Tibial artery (tissue), 4 donors: ENCODE results near the gene ARHGAP15.
A peak's percentile ranks its signal among the peaks of the same experiment; 100 is the strongest.

Source experiments
- DNase-seq, 2 donors: peaks; one replicate each; pipeline ENCODE4 v3.0.0-alpha.2; 2019
- H3K27ac ChIP-seq, 2 donors: fragments of 200-600 bp; sonication (generic) in 1 of 2; 1 replicate in 1 of 2; 2 replicates in 1 of 2; pipeline ENCODE4 v1.5.1; 2018 to 2019; ENCODE audit warnings: mild to moderate bottlenecking in 1 of 2
- H3K27me3 ChIP-seq, 2 donors: fragments of 200-600 bp; sonication (generic) in 1 of 2; one replicate each; pipeline versions ENCODE4 v1.5.1 to v1.6.0; 2016 to 2019
- H3K36me3 ChIP-seq, 3 donors: fragments of 200-600 bp; sonication (generic) in 2 of 3; one replicate each; pipeline ENCODE4 v1.5.1; 2016 to 2019; ENCODE audit warnings: mild to moderate bottlenecking in 2 of 3
- H3K4me1 ChIP-seq, 4 donors: fragments of 200-600 bp; sonication (generic) in 2 of 4; 1 replicate in 3 of 4; 2 replicates in 1 of 4; pipeline ENCODE4 v1.5.1; 2016 to 2019
- H3K4me3 ChIP-seq, 2 donors: fragments of 200-600 bp; sonication (generic) in 1 of 2; 1 replicate in 1 of 2; 2 replicates in 1 of 2; pipeline ENCODE4 v1.5.1; 2018 to 2019; ENCODE audit warnings: mild to moderate bottlenecking in 2 of 2
- H3K9me3 ChIP-seq, 3 donors: fragments of 200-600 bp; sonication (generic) in 1 of 3; one replicate each; pipeline ENCODE4 v1.5.1; 2016 to 2019
- CTCF ChIP-seq, 2 experiments: fragments of 200-600 bp in 1 of 2; fragments of 450-650 bp in 1 of 2; IDR thresholded peaks; one replicate each; pipeline ENCODE4 v1.5.1; 2017 to 2019; ENCODE audit warnings: antibody characterized with exemption in 2 of 2, mild to moderate bottlenecking in 1 of 2, moderate library complexity in 1 of 2
- intact Hi-C: fragments of 100-400 bp; cut with DNase I; formaldehyde crosslinking; loops from one replicate; pipeline ENCODE4 v1.15.0; 2023; ENCODE audit warnings: low total_unique reads

ARHGAP15 gene

DNA sequence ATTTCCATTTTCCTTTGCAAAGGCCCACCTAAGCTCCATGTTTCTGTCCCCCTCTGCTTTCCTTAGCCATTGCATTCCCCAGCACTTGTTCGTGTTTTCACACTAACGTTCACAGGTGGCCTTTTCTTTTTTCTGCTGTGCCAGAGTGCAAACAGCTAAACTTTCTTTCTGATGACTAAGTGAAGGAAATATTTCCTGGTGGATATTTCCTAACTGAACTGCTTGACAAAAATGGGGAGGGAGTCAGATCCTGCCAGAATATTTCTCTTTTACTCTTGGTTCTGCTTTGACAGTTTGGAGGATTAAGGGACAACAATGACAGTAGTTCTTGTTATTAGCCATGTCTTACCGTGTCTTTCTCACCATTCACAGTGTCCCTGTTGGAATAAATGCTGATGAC lies 344.0 kb downstream of the ARHGAP15 start:
- H3K4me1 ChIP-seq = peaks cover 0 to 43% (median 19%) of the 10 kb centered on the region in 4 donors
- no peaks in the 10 kb centered on the region for H3K9me3 ChIP-seq
- no peak for DNase-seq
- peak overlapping the region; percentile 69 to 70 for H3K27ac ChIP-seq
- intact Hi-C loops = no loop called here
- H3K27me3 ChIP-seq = no peaks in the 10 kb centered on the region
- no peak for TF ChIP-seq CTCF (IDR thresholded peaks at IDR 0.05)
- H3K4me3 ChIP-seq = no peak overlapping the region
- no peaks in the 10 kb centered on the region for H3K36me3 ChIP-seq

DNA sequence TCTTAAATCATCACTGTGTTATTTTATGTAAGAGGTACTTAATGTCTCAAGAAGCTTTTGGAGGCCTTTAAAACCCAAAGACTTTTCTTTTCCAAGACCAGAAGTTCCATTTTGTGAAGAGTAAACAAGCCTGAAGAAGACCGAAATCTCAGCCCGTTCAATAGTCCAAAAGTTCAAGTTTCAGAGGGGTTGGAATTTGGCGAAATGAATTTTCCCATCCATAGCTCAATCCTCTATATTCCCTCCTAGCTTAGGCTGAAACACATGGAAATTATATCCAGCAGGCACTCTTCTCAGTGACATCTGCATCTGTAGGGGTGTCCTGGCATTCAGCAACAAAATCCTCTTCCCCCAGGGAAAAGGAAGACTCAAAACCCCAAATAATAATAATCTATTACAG lies 344.6 kb downstream of the ARHGAP15 start:
- H3K27ac ChIP-seq = peak overlapping the region; percentile 69 to 70
- peaks cover 0 to 45% (median 19%) of the 10 kb centered on the region in 4 donors for H3K4me1 ChIP-seq
- no peaks in the 10 kb centered on the region for H3K36me3 ChIP-seq
- no peak for TF ChIP-seq CTCF (IDR thresholded peaks at IDR 0.05)
- no peaks in the 10 kb centered on the region for H3K27me3 ChIP-seq
- H3K4me3 ChIP-seq = no peak overlapping the region
- intact Hi-C loops = no loop called here
- no peak for DNase-seq
- no peaks in the 10 kb centered on the region for H3K9me3 ChIP-seq

- H3K4me3 ChIP-seq = no peak overlapping the region
- H3K27me3 ChIP-seq = no peaks in the 10 kb centered on the region
- no peak for DNase-seq
- H3K36me3 ChIP-seq = no peaks in the 10 kb centered on the region
- no peak for TF ChIP-seq CTCF (IDR thresholded peaks at IDR 0.05)
- peak overlapping the region; percentile 69 to 70 for H3K27ac ChIP-seq
- peaks cover 0 to 52% (median 21%) of the 10 kb centered on the region in 4 donors for H3K4me1 ChIP-seq
- intact Hi-C loops = no loop called here
- H3K9me3 ChIP-seq = no peaks in the 10 kb centered on the region
Measured at GRCh38 chr2:143474586-143474985, 345.4 kb downstream of the ARHGAP15 start.

DNA sequence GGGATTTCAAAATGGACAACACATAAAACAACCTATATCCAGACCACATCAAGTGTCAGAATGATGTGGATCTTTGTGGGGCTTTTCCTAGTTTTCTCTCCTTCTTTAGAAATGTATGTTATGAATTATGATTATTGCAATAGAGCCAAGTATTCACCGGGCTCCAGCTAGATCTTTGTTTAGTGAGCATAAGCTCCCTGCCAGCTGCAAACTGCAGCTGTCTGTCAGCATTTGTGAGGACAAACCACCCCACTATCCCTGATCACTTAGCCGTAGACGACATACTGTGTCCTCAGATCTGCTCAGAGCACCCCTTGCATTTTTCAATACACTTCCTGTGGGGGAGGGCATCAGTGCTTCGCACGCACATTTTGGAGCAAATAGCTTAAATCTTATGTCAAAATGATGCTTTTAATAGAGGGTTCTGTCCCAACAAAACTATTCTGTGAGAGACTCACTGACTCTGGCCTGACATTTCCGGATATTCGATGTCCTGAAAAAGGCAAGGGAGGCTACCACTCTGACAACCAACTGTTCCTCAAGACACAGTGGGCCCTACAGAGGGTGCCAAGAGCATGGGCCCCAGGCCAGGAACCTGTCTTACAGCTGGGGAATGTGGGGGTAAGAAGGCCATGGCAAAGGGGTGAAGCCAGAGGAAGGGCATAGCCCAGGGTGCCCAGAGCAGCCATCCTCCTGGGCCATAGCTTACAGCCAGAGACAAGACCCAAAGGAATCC lies 346.0 kb downstream of the ARHGAP15 start:
- intact Hi-C loops = no loop called here
- no peaks in the 10 kb centered on the region for H3K36me3 ChIP-seq
- H3K27ac ChIP-seq = peak overlapping the region; percentile 69 to 70
- H3K4me3 ChIP-seq = no peak overlapping the region
- peaks cover 0 to 59% (median 24%) of the 10 kb centered on the region in 4 donors for H3K4me1 ChIP-seq
- no peaks in the 10 kb centered on the region for H3K9me3 ChIP-seq
- H3K27me3 ChIP-seq = no peaks in the 10 kb centered on the region
- no peak for TF ChIP-seq CTCF (IDR thresholded peaks at IDR 0.05)
- no peak for DNase-seq

GRCh38 chr2:143476336-143477087 lies 347.3 kb downstream of the ARHGAP15 start:
- Histone ChIP-seq H3K9me3 (no peaks in the 10 kb centered on the region), H3K4me1 (peaks cover 0 to 72% (median 35%) of the 10 kb centered on the region in 4 donors), H3K27me3 (no peaks in the 10 kb centered on the region), H3K27ac (no peak overlapping the region), H3K4me3 (no peak overlapping the region), H3K36me3 (no peaks in the 10 kb centered on the region)
- no peak for TF ChIP-seq CTCF (IDR thresholded peaks at IDR 0.05)
- DNase-seq = no peak
- intact Hi-C loops = no loop called here
